ENCODE measurements around the gene RASSF4.

RASSF4 gene

DNA sequence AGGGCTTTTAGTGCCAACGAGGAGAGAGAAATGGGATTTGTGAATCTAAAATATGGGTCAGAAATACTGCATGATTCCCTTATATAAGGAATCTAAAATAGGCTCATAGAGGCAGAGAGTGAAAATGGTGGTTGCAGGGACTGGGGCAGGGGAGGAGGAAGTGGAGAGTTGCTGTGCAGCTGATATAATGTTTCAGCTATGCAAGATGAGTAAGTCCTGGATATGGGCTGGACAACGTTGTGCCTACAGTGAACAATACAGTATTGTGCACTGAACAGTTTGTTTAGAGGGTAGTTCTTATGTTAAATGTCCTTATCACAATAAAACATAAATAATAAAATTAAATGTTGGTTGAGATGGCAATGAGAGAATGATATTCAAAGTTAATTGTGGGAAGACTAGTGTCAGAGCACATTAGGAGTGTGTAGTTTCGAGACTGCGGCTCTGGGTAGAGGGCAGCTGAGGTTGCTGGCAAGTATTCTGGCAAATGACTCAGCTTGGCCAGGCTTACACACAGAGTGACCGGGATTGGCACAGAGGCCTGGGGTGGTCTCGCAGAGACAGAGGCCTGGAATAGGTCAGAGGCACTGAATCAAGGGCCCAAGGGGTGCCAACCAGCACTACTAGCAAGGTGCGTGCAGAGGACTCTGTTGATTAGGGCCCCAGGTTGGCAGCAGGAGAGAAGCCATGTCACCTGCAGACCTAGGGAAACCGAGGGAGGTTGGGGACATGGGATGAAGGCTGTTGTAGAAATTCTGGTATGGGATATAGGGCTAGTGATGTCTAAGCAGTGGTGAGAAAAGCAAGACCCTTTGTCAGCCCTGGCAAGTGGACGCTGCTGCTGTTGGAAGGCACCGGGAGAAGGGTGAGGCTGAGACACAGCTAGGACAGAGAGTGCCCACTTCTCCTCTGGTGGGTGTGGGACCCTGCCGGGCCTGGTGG is 21.8 kb downstream of the RASSF4 start:
- Histone ChIP-seq H3K4me3 (replicated peaks; ENCODE audit: low read depth, low read length) (no peak overlapping the region), H3K27me3 (replicated peaks; ENCODE audit: control insufficient read depth, insufficient read depth, low read length) (no peaks in the 10 kb centered on the region), H3K36me3 (ENCODE audit: control insufficient read depth, insufficient read depth, low read length) (peaks cover 12% of the 10 kb centered on the region)
- TF ChIP-seq, protein P1, sequence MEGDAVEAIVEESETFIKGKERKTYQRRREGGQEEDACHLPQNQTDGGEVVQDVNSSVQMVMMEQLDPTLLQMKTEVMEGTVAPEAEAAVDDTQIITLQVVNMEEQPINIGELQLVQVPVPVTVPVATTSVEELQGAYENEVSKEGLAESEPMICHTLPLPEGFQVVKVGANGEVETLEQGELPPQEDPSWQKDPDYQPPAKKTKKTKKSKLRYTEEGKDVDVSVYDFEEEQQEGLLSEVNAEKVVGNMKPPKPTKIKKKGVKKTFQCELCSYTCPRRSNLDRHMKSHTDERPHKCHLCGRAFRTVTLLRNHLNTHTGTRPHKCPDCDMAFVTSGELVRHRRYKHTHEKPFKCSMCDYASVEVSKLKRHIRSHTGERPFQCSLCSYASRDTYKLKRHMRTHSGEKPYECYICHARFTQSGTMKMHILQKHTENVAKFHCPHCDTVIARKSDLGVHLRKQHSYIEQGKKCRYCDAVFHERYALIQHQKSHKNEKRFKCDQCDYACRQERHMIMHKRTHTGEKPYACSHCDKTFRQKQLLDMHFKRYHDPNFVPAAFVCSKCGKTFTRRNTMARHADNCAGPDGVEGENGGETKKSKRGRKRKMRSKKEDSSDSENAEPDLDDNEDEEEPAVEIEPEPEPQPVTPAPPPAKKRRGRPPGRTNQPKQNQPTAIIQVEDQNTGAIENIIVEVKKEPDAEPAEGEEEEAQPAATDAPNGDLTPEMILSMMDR (IDR thresholded peaks at IDR 0.05; ENCODE audit: insufficient read depth, low read length, poor library complexity, severe bottlenecking), result no peak
- DNase-seq (ENCODE audit: extremely low read depth, insufficient read length), result no peak

DNA sequence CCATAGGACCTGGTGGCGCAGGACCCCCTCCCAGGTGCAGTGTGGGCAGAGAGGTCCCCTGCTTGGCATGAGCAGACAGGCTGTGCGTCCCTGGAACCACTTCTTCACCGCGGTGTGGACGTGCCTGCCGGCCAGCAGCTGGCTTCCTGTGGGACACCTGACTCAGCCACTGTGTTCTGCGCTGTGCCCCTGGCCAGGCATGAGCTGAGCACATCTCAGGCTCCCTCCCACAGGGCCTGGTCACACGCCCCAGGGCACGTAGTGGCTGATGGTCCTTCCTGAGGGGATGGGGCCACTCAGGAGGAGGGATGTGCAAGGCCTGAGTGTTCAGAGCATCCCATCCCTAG is 22.5 kb downstream of the RASSF4 start:
- Histone ChIP-seq H3K27me3 (replicated peaks; ENCODE audit: control insufficient read depth, insufficient read depth, low read length) (no peaks in the 10 kb centered on the region), H3K36me3 (ENCODE audit: control insufficient read depth, insufficient read depth, low read length) (peaks cover 12% of the 10 kb centered on the region), H3K4me3 (replicated peaks; ENCODE audit: low read depth, low read length) (no peak overlapping the region)
- TF ChIP-seq, protein P1 (IDR thresholded peaks at IDR 0.05; ENCODE audit: insufficient read depth, low read length, poor library complexity, severe bottlenecking), result no peak
- DNase-seq (ENCODE audit: extremely low read depth, insufficient read length), result no peak

DNA sequence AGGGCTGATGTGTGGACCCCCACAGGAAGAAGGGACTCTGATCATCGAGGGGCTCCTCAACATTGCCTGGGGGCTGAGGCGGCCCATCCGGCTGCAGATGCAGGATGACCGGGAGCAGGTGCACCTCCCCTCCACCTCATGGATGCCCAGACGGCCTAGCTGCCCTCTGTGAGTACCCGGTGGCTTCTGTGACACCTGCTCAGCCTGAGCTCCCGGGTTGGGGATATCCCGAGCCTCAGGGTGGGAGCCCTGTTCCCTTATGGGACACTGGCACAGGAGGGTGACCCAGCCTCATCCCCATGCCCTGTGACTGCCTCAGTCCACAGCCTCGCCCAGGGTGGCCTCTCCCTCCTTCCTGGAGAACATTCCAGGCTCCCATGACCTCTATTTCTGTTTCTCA is 22.9 kb downstream of the RASSF4 start:
- DNase-seq (ENCODE audit: extremely low read depth, insufficient read length), result no peak
- Histone ChIP-seq H3K36me3 (ENCODE audit: control insufficient read depth, insufficient read depth, low read length) (peaks cover 12% of the 10 kb centered on the region), H3K4me3 (replicated peaks; ENCODE audit: low read depth, low read length) (no peak overlapping the region), H3K27me3 (replicated peaks; ENCODE audit: control insufficient read depth, insufficient read depth, low read length) (no peaks in the 10 kb centered on the region)
- TF ChIP-seq, protein P1 (IDR thresholded peaks at IDR 0.05; ENCODE audit: insufficient read depth, low read length, poor library complexity, severe bottlenecking), result no peak

DNA sequence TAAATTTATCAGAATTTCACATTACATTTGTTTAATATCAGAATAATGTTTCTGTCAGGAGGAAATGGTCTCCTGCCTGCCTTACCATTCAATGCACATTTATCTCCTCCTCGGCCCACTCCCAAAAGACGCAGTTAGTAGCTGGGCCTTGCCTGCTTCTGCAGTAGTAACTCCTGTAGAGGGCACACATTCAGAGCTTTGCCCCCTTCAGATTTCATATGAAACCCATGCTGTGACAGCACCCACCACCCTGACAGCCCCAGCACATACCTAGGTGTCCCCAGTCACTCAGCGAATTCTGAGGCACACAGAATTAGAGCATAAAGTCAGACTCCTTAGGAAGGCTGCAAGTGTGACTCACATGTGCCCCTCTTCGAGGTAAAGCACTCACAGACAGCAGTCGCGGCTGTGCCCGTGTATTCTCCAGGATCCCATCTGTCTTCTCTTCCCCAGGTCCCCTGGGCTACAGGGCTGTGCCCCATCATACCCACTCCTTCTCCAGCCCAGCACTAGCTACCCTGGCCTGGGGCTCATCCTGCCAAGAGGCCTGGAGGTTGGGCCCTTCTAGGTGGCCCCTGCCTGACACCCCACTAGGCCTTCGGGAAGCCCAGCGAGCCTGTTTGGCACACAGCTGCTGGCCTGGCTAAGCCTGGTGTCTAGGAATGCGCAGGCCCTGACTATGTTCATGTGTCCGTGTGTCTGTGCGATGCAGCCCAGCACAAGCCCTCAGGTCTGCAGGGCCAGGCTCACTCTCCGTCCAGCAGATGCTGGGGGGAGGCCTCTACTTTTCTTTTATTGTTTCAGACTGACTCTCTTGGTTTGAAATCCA is 23.7 kb downstream of the RASSF4 start:
- H3K27me3 ChIP-seq (replicated peaks; ENCODE audit: control insufficient read depth, insufficient read depth, low read length), result no peaks in the 10 kb centered on the region
- TF ChIP-seq, protein P1 (IDR thresholded peaks at IDR 0.05; ENCODE audit: insufficient read depth, low read length, poor library complexity, severe bottlenecking), result no peak
- peaks cover 12% of the 10 kb centered on the region for H3K36me3 ChIP-seq (ENCODE audit: control insufficient read depth, insufficient read depth, low read length)
- H3K4me3 ChIP-seq (replicated peaks; ENCODE audit: low read depth, low read length), result no peak overlapping the region
- DNase-seq (ENCODE audit: extremely low read depth, insufficient read length), result no peak

DNA sequence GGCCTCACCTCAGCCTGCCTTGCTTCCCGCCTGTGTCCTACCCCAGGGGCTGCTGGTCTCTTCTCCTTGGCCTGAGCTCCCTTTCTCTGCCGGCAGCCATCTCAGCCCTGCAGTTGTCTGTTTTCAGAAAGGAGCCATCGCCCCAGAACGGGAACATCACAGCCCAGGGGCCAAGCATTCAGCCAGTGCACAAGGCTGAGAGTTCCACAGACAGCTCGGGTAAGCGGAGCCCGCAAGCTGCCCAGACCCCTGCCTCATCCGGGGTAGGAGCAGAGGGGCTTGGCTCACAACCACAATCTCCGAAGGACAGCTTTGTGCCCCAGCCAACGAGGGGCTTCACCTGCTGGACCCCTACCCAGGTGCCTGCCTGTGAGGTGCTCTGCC is 24.3 kb downstream of the RASSF4 start:
- no peak for DNase-seq (ENCODE audit: extremely low read depth, insufficient read length)
- no peak overlapping the region for H3K4me3 ChIP-seq (replicated peaks; ENCODE audit: low read depth, low read length)
- peaks cover 13% of the 10 kb centered on the region for H3K36me3 ChIP-seq (ENCODE audit: control insufficient read depth, insufficient read depth, low read length)
- no peaks in the 10 kb centered on the region for H3K27me3 ChIP-seq (replicated peaks; ENCODE audit: control insufficient read depth, insufficient read depth, low read length)
- TF ChIP-seq, protein P1 (IDR thresholded peaks at IDR 0.05; ENCODE audit: insufficient read depth, low read length, poor library complexity, severe bottlenecking), result no peak
